Measurements from ENCODE around the gene MCC. TPM values are rescaled to one million over a fixed set of nuclear protein-coding genes. Genes with fewer than 3 reads are reported as not detected.

MCC gene
- total and polyA plus RNA-seq, 2 of the 4 experiments (the other 2 are of a cell fraction), result 5.0 to 20.6 TPM

GRCh38 chr5:113218906-113219517, 269.2 kb downstream of the MCC start:
- no peak overlapping the region for H3K9ac ChIP-seq (ENCODE audit: low read depth, low read length)
- ChIA-PET CTCF (no interaction called here), POLR2A (ENCODE audit: unreplicated experiment) (no interaction called here)
- ATAC-seq (ENCODE audit: low read depth) (no peak), DNase-seq (no peak)
- H2AK5ac ChIP-seq (ENCODE audit: low read depth, low read length), result no peak overlapping the region
- in situ Hi-C loops (cut with MboI; ENCODE audit: low sequenced_read_pairs), result no loop called here
- H3K36me3 ChIP-seq (ENCODE audit: control insufficient read depth, insufficient read depth, low read length), result no peaks in the 10 kb centered on the region
- no peak overlapping the region for H2AFZ ChIP-seq (replicated peaks; ENCODE audit: low read length, poor library complexity)
- H3K27ac ChIP-seq (ENCODE audit: insufficient read depth, low read length), result no peak overlapping the region
- peaks cover 41 to 46% of the 10 kb centered on the region in 2 experiments for H3K79me1 ChIP-seq (ENCODE audit: low read depth in 1 of 2, low read length in 2 of 2)
- no peak overlapping the region for H2BK20ac ChIP-seq (ENCODE audit: low read depth, low read length)
- no peak overlapping the region for H2AK9ac ChIP-seq (replicated peaks; ENCODE audit: low read depth, low read length, poor library complexity)
- intact Hi-C loops (cut with micrococcal nuclease), result no loop called here
- no peak overlapping the region for H3K4me3 ChIP-seq (ENCODE audit: insufficient read depth, low read depth, low read length)
- peaks cover 22% of the 10 kb centered on the region for H3K9me1 ChIP-seq (ENCODE audit: insufficient read depth, low read length)
- TF ChIP-seq ELK1 (IDR thresholded peaks at IDR 0.05; ENCODE audit: borderline replicate concordance, low read depth, low read length), result no peak
- no peak for TF ChIP-seq RAD21 (IDR thresholded peaks at IDR 0.05; ENCODE audit: low read length)
- TF ChIP-seq MAZ (IDR thresholded peaks at IDR 0.05; ENCODE audit: borderline replicate concordance, low read depth, low read length), result no peak
- TF ChIP-seq USF2 (IDR thresholded peaks at IDR 0.05; ENCODE audit: low read depth, low read length), result no peak
- no peak for TF ChIP-seq BHLHE40 (IDR thresholded peaks at IDR 0.05; ENCODE audit: low read depth, low read length)
- no peak for TF ChIP-seq MAFK (IDR thresholded peaks at IDR 0.05; ENCODE audit: low read depth, low read length)
- TF ChIP-seq RFX5 (IDR thresholded peaks at IDR 0.05; ENCODE audit: low read depth, low read length), result no peak
- no peak for TF ChIP-seq NFE2L2 (IDR thresholded peaks at IDR 0.05; ENCODE audit: low read depth, low read length)
- TF ChIP-seq FOS (IDR thresholded peaks at IDR 0.05; ENCODE audit: low read depth, low read length), result no peak
- TF ChIP-seq MXI1 (IDR thresholded peaks at IDR 0.05; ENCODE audit: borderline replicate concordance, low read depth, low read length), result no peak
- TF ChIP-seq SMC3 (IDR thresholded peaks at IDR 0.05; ENCODE audit: low read depth, low read length), result no peak
- no peak for TF ChIP-seq POLR2A (IDR thresholded peaks at IDR 0.05; ENCODE audit: low read depth, low read length)
- TF ChIP-seq CTCF (conservative IDR thresholded peaks at IDR 0.05; ENCODE audit: low read depth, low read length), result no peak
- no peak for TF ChIP-seq RCOR1 (IDR thresholded peaks at IDR 0.05; ENCODE audit: insufficient replicate concordance, low read length)
- TF ChIP-seq CHD1 (IDR thresholded peaks at IDR 0.05; ENCODE audit: low read depth, low read length), result no peak
- TF ChIP-seq CEBPB (IDR thresholded peaks at IDR 0.05; ENCODE audit: low read depth, low read length), result no peak
- H3K27me3 ChIP-seq (ENCODE audit: control insufficient read depth, insufficient read depth, low read length), result no peaks in the 10 kb centered on the region
- no peak overlapping the region for H4K91ac ChIP-seq (ENCODE audit: insufficient read depth, low read depth, low read length)
- no peak overlapping the region for H4K8ac ChIP-seq (ENCODE audit: low read depth in 2 of 2, low read length in 2 of 2)
- peaks cover 8% of the 10 kb centered on the region for H3K4me1 ChIP-seq (ENCODE audit: control insufficient read depth, insufficient read depth, low read length)
- no peak overlapping the region for H2BK15ac ChIP-seq (ENCODE audit: low read depth, low read length)
- H4K5ac ChIP-seq (ENCODE audit: low read depth, low read length), result no peak overlapping the region
- H3K56ac ChIP-seq (ENCODE audit: extremely low read depth, insufficient read depth, low read length), result no peak overlapping the region
- no peak overlapping the region for H3K4ac ChIP-seq (ENCODE audit: low read depth, low read length)
- H3K14ac ChIP-seq (replicated peaks; ENCODE audit: low read depth, low read length), result no peak overlapping the region
- dilution Hi-C loops (cut with HindIII; ENCODE audit: low sequenced_read_pairs, unreplicated experiment), result no loop called here
- no peak overlapping the region for H3K18ac ChIP-seq (ENCODE audit: low read depth, low read length)
- BruUV-seq (replicated peaks), result no TSS peak
- peaks cover 16% of the 10 kb centered on the region for H4K20me1 ChIP-seq (ENCODE audit: insufficient read depth, low read length)
- H2BK120ac ChIP-seq (ENCODE audit: low read depth, low read length), result no peak overlapping the region
- H3K4me2 ChIP-seq (ENCODE audit: low read depth, low read length), result no peak overlapping the region
- H3K23ac ChIP-seq (ENCODE audit: low read depth, low read length), result no peak overlapping the region
- no peaks in the 10 kb centered on the region for H3K9me3 ChIP-seq (ENCODE audit: control insufficient read depth, insufficient read depth, low read length)
- no CpG with 5 or more reads among the region's 7 CpGs for WGBS, 2 experiments (ENCODE audit: extremely low coverage in 2 of 2, insufficient read length in 1 of 2)
- H2BK5ac ChIP-seq (ENCODE audit: low read depth, low read length, poor library complexity, severe bottlenecking), result no peak overlapping the region
